Measurements from ENCODE around the gene RGS14. TPM values are rescaled to one million over a fixed set of nuclear protein-coding genes. Genes with fewer than 3 reads are reported as not detected.
A peak's percentile ranks its signal among the peaks of the same experiment; 100 is the strongest.

RGS14 gene
- total RNA-seq, 4 donors from 2014 or later = 10.2 to 29.6 (median 16.4) TPM

DNA sequence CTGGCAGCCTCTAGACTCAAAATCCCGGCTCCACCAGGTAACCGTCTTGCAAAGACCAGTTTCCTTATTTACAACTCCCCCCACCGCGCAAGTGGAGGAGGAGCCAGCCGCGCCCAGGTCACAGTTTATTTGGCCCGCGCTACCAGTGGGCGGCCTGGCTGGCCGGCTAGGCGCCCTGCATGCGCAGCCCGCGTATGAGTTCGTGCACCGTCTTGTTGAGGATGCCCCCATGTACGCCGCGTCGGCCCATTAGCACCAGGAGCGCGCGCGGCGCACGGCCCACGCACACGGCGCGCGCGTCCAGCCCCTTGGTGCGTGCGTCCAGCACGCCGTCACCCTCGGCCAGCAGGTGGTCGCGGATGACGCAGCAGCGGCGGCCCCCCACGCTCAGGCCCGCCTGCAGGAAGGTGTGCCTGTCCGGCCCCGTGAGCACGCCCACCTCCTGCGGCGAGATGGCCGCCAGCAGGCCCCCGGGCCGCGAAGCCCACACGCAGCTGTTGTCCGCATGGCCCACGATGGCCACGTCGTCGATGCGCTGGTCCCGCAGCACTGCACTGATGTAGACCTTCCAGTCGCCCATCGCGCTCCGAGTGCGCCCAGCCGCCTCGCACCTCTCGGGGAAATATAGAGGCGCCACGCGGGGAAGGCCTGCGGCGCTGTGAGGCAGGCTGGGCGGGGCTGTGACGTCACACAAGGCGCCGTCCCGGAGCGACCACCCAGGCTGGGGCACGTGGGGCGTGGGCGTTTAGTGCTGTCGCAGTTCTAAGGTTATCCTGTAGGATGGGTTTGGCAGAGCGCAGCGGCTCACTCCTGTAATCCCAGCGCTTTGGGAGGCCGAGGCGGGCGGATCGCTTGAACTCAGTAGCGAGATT, 42.5 kb downstream of the RGS14 start, which contains the start of gene PFN3:
PFN3 (minus strand) TSS at position 665 of the 872 bp plus-strand sequence; CDS start at position 580, 85 bp downstream.
- Histone ChIP-seq H3K4me3 (peak within 1 kb of the TSS in 1 of 4 donors; percentile 3), H3K27ac (no peak within 1 kb of the TSS), H3K4me1 (peaks cover 0 to 44% (median 25%) of the 10 kb centered on the region in 4 donors), H3K9me3 (no peaks in the 10 kb centered on the region), H3K27me3 (peaks cover 3 to 87% of the 10 kb centered on the region in 2 donors), H3K36me3 (no peaks in the 10 kb centered on the region)
- 15 to 27% methylated on average over 22 to 63 of the region's 92 CpGs for WGBS, 2 donors
- no peak for DNase-seq (ENCODE audit: low spot score in 2 of 2)
- TF ChIP-seq, protein P1, sequence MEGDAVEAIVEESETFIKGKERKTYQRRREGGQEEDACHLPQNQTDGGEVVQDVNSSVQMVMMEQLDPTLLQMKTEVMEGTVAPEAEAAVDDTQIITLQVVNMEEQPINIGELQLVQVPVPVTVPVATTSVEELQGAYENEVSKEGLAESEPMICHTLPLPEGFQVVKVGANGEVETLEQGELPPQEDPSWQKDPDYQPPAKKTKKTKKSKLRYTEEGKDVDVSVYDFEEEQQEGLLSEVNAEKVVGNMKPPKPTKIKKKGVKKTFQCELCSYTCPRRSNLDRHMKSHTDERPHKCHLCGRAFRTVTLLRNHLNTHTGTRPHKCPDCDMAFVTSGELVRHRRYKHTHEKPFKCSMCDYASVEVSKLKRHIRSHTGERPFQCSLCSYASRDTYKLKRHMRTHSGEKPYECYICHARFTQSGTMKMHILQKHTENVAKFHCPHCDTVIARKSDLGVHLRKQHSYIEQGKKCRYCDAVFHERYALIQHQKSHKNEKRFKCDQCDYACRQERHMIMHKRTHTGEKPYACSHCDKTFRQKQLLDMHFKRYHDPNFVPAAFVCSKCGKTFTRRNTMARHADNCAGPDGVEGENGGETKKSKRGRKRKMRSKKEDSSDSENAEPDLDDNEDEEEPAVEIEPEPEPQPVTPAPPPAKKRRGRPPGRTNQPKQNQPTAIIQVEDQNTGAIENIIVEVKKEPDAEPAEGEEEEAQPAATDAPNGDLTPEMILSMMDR (IDR thresholded peaks at IDR 0.05) = peak in 1 of 5 experiments; percentile 14
- TF ChIP-seq EP300 (IDR thresholded peaks at IDR 0.05) = no peak

DNA sequence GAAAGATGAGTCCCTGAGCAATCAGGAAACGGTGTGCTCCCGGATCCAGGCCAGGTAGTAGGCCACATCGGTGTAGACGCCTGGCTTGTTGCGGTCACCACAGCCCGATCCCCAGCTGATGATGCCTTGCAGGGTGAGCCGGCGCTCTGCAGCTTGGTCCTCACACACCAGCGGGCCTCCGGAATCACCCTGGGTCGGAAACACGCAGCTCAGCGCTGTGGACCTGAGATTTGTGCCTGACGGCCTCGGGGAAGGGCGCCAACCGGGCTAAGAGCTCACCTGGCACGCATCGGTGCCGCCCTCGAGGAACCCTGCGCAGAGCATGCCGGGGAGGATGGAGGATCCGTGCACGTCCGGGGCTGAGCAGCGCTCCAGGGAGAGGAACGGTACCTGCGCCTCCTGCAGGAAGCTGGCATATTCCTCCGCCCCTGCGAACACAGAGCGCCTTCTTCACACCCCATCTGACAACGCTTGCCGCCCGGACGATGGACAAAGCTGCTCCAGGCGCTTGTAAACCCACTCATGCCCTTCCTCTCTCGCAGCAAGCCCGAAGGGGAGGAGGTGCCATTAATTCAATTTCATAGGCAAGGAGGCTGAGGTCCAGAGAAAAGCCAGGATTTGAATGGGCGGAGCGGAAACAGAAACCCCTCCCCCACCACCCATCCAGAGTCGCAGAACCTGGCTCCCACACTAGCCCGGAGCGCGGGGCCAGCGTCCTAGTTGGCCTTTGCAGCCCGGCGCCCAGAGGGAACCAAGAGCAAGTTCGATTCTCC, 44.7 kb downstream of the RGS14 start:
- TF ChIP-seq POLR2A (IDR thresholded peaks at IDR 0.05) (no peak), EP300 (IDR thresholded peaks at IDR 0.05) (no peak)
- TF ChIP-seq, protein P1 (IDR thresholded peaks at IDR 0.05) = peak in 4 of 5 experiments; percentile 9 to 21 (median 12)
- Histone ChIP-seq H3K36me3 (no peaks in the 10 kb centered on the region), H3K27me3 (peaks cover 3 to 84% of the 10 kb centered on the region in 2 donors), H3K27ac (no peak overlapping the region), H3K4me1 (peaks cover 0 to 44% (median 25%) of the 10 kb centered on the region in 4 donors), H3K9me3 (no peaks in the 10 kb centered on the region), H3K4me3 (peak overlapping the region in 1 of 4 donors; percentile 4)
- no peak for DNase-seq (ENCODE audit: low spot score in 2 of 2)
- WGBS, 2 donors = 3 to 5% methylated on average over 7 to 48 of the region's 49 CpGs

DNA sequence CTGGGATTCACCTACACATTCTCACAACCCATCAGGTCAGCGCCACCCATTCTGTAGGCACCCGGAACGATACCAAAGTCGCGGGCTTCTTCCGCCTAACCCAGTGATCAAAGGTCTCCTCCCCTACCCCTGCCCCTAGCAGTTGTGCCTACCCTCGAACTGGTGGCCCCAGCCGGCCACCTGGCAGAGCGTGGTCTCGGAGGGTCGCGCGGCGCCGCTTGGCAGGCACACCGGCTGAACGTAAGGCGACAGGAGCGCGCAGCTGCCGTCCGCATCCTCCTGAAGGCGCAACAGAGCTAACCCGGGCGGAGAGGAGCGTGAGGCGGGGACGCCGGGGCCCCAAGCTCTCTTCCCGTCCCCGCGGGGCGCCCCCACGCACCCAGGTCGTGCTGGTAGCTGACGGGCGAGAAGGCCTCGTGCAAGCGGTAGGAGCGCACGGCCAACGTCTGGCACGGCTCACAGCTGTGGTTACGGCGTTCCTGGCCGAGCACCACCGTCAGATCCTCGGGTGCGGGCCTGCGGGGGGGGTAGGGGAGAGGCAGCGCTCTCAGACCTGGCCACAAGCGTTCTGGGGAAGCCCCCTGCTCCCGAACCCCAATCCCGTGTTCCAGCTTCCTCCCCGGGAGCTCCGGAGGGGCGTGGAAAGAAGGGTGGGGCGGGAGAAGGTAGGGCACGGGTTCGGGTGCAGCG, 45.5 kb downstream of the RGS14 start:
- WGBS, 2 donors = 1% methylated on average over 36 to 54 of the region's 61 CpGs
- H3K9me3 ChIP-seq = no peaks in the 10 kb centered on the region

DNA sequence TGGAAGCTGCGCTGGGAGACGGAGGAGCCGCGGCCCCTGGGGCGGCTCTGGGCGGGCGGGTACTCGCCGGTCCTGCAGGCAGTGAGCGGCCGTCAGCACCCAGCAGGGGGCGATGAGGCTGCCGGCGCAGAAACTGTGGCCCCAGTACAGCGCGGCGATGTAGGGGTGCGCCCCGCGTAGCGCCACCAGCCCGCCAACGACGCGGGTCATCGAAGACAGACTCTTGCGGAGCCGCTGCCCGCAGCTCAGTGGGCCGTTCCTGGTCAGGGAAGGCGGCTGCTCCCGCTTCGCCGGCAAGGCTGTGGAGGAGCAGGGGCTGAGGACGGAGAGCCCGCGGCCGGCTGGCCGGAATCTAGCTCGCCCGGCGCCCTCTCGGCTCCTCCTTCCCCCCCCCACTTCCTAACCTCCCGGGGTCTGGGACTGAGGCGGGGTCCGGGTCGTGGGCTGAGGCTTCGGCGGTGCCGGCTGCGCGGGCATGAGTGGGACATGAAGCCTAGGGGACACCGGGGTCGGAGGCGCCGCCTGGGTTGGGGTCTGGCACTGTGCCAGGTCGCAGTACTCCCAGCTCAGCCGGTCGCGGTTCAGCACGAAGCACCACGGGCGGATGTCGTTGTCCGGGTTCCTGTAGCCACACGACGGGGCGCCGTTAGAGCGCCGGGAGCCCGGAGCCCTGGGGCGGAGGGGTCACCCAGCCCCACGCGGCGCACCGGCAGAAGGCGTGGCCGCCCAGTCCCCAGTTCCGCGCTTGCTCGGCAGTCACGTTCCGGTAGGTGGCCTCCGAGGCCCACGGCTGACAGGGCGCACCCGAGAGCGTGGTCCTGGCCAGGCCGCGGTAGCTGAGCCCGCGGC, 46.3 kb downstream of the RGS14 start:
- Histone ChIP-seq H3K36me3 (no peaks in the 10 kb centered on the region), H3K4me3 (peak overlapping the region; percentile 31 to 65 (median 54)), H3K9me3 (no peaks in the 10 kb centered on the region), H3K4me1 (peaks cover 0 to 44% (median 25%) of the 10 kb centered on the region in 4 donors), H3K27ac (peak overlapping the region in 2 of 4 donors; percentile 28 to 51), H3K27me3 (peaks cover 3 to 69% of the 10 kb centered on the region in 2 donors)
- TF ChIP-seq, protein P1 (IDR thresholded peaks at IDR 0.05) = peak; percentile 76 to 93 (median 78)
- TF ChIP-seq POLR2A (IDR thresholded peaks at IDR 0.05) = no peak
- peak in 1 of 2 donors; percentile 39 for TF ChIP-seq EP300 (IDR thresholded peaks at IDR 0.05)
- peak; percentile 61 to 66 for DNase-seq (ENCODE audit: low spot score in 2 of 2)
- WGBS, 2 donors = 1% methylated on average over 44 of the region's 93 CpGs; no CpG with 5 or more reads in 1 of the 2 donors

More for the DNA sequence above, 45.5 kb downstream of the RGS14 start:
- Histone ChIP-seq H3K27ac (peak overlapping the region in 1 of 4 donors; percentile 51), H3K4me3 (peak overlapping the region; percentile 31 to 65 (median 54)), H3K27me3 (peaks cover 3 to 76% of the 10 kb centered on the region in 2 donors), H3K4me1 (peaks cover 0 to 44% (median 25%) of the 10 kb centered on the region in 4 donors), H3K36me3 (no peaks in the 10 kb centered on the region)
- TF ChIP-seq EP300 (IDR thresholded peaks at IDR 0.05) (no peak), POLR2A (IDR thresholded peaks at IDR 0.05) (no peak)
- TF ChIP-seq, protein P1 (IDR thresholded peaks at IDR 0.05) = no peak
- DNase-seq (ENCODE audit: low spot score in 2 of 2) = no peak

All from tibial nerve (tissue), 4 donors.